Upper lobe of left lung (tissue), 4 donors: ENCODE measurements around the gene AFAP1L1.

ENCODE experiments used
- EP300 ChIP-seq, 4 donors: sonication (generic); formaldehyde crosslinking; IDR thresholded peaks; one replicate each; pipeline ENCODE4 v1.5.1; 2017; ENCODE audit warnings: antibody characterized with exemption in 4 of 4, control low read depth in 2 of 4
- POLR2A ChIP-seq, 4 donors: fragments of 450-650 bp; IDR thresholded peaks; one replicate each; pipeline ENCODE4 v1.5.1; 2016 to 2017; ENCODE audit warnings: antibody characterized with exemption in 4 of 4, mild to moderate bottlenecking in 2 of 4
- POLR2AphosphoS5 ChIP-seq, 2 donors: sonication (generic); formaldehyde crosslinking; IDR thresholded peaks; one replicate each; pipeline ENCODE4 v1.5.1; 2017; ENCODE audit warnings: antibody characterized with exemption in 2 of 2
- TF ChIP-seq, protein P1 (sequence below), 6 experiments: fragments of 450-650 bp in 4 of 6; fragments of 200-600 bp in 2 of 6; sonication (generic) in 2 of 6; IDR thresholded peaks; one replicate each; pipeline ENCODE4 v1.5.1; 2016 to 2019; ENCODE audit warnings: antibody characterized with exemption in 6 of 6

GRCh38 chr5:149223081-149223848, 48.4 kb upstream of the AFAP1L1 start:
- TF ChIP-seq POLR2AphosphoS5 (IDR thresholded peaks at IDR 0.05) (no peak), POLR2A (IDR thresholded peaks at IDR 0.05) (no peak), EP300 (IDR thresholded peaks at IDR 0.05) (no peak)
- TF ChIP-seq, protein P1, sequence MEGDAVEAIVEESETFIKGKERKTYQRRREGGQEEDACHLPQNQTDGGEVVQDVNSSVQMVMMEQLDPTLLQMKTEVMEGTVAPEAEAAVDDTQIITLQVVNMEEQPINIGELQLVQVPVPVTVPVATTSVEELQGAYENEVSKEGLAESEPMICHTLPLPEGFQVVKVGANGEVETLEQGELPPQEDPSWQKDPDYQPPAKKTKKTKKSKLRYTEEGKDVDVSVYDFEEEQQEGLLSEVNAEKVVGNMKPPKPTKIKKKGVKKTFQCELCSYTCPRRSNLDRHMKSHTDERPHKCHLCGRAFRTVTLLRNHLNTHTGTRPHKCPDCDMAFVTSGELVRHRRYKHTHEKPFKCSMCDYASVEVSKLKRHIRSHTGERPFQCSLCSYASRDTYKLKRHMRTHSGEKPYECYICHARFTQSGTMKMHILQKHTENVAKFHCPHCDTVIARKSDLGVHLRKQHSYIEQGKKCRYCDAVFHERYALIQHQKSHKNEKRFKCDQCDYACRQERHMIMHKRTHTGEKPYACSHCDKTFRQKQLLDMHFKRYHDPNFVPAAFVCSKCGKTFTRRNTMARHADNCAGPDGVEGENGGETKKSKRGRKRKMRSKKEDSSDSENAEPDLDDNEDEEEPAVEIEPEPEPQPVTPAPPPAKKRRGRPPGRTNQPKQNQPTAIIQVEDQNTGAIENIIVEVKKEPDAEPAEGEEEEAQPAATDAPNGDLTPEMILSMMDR (IDR thresholded peaks at IDR 0.05), result no peak
